HepG2 (cell line): ENCODE data around the gene FBH1. TPM values are rescaled to one million over a fixed set of nuclear protein-coding genes. Genes with fewer than 3 reads are reported as not detected.
A peak's percentile ranks its signal among the peaks of the same experiment; 100 is the strongest.

Experiments used
- HOXA5 ChIP-seq: sonication (generic); formaldehyde crosslinking; IDR thresholded peaks from 2 replicates; pipeline ENCODE4 v1.4.0; 2020; ENCODE audit warnings: missing genetic modification reagents
- IRF2 ChIP-seq: IDR thresholded peaks from 2 replicates; pipeline ENCODE4 v1.6.1; 2018; ENCODE audit warnings: missing genetic modification reagents, missing compliant biosample characterization
- IRX3 ChIP-seq: sonication (generic); formaldehyde crosslinking; IDR thresholded peaks from 2 replicates; pipeline ENCODE4 v1.8.1; 2023; ENCODE audit warnings: mild to moderate bottlenecking, low read depth, missing genetic modification reagents, borderline replicate concordance
- JDP2 ChIP-seq: sonication (generic); formaldehyde crosslinking; IDR thresholded peaks from 2 replicates; pipeline ENCODE4 v1.8.1; 2022; ENCODE audit warnings: missing genetic modification reagents, borderline replicate concordance
- JUNB ChIP-seq: sonication (generic); formaldehyde crosslinking; IDR thresholded peaks from 2 replicates; pipeline ENCODE4 v1.8.0; 2022; ENCODE audit warnings: missing genetic modification reagents, mild to moderate bottlenecking, borderline replicate concordance
- MTA3 ChIP-seq: sonication (generic); formaldehyde crosslinking; IDR thresholded peaks from 2 replicates; pipeline ENCODE4 v1.4.0; 2020; ENCODE audit warnings: missing genetic modification reagents
- NR0B2 ChIP-seq: sonication (generic); formaldehyde crosslinking; IDR thresholded peaks from 2 replicates; pipeline ENCODE4 v1.4.0; 2020; ENCODE audit warnings: mild to moderate bottlenecking, missing genetic modification reagents
- NR2F1 ChIP-seq, 2 experiments: fragments of 450-650 bp in 1 of 2; formaldehyde crosslinking in 1 of 2; IDR thresholded peaks; 2 replicates each; pipeline versions ENCODE4 v1.5.0 to v1.6.1; 2016 to 2020; ENCODE audit warnings: mild to moderate bottlenecking in 1 of 2, missing compliant biosample characterization in 1 of 2, missing genetic modification reagents in 1 of 2, moderate library complexity in 1 of 2
- SAFB2 ChIP-seq: sonication (generic); formaldehyde crosslinking; IDR thresholded peaks from 2 replicates; pipeline ENCODE4 v1.5.1; 2020; ENCODE audit warnings: missing genetic modification reagents, low read depth, mild to moderate bottlenecking, borderline replicate concordance
- SP140L ChIP-seq: sonication (generic); formaldehyde crosslinking; IDR thresholded peaks from 2 replicates; pipeline ENCODE4 v1.4.0; 2020; ENCODE audit warnings: missing genetic modification reagents, borderline replicate concordance
- ZBTB46 ChIP-seq: sonication (generic); formaldehyde crosslinking; IDR thresholded peaks from 2 replicates; pipeline ENCODE4 v1.4.0; 2020; ENCODE audit warnings: mild to moderate bottlenecking, missing genetic modification reagents, borderline replicate concordance
- ZFP36 ChIP-seq: fragments of 150-350 bp; IDR thresholded peaks from 2 replicates; pipeline ENCODE4 v1.6.1; 2018; ENCODE audit warnings: borderline replicate concordance, low read length, low read depth; ENCODE audit not compliant: partially characterized antibody
- ZNF138 ChIP-seq: sonication (generic); formaldehyde crosslinking; IDR thresholded peaks from 2 replicates; pipeline ENCODE4 v1.5.0; 2020; ENCODE audit warnings: mild to moderate bottlenecking, low read depth, missing genetic modification reagents
- ZNF792 ChIP-seq: IDR thresholded peaks from 2 replicates; pipeline ENCODE4 v1.6.1; 2016
- ZNF841 ChIP-seq: sonication (generic); formaldehyde crosslinking; IDR thresholded peaks from 2 replicates; pipeline ENCODE4 v1.8.1; 2023; ENCODE audit warnings: missing genetic modification reagents, borderline replicate concordance
- polyA plus RNA-seq, 8 experiments: library from polyadenylated mRNA; depleted of rRNA in 3 of 8; stranded (reverse) in 7 of 8; unstranded in 1 of 8; fragments of >200 nt; fragmentation: Illumina TruSeq in 4 of 8; extraction: Trizol in 4 of 8; gene quantifications; 2 replicates each; pipeline versions ENCODE4 v1.2.1 to v1.2.3, GENCODE V29; 2011 to 2016; ENCODE audit warnings: low read depth in 4 of 8, missing spikeins in 1 of 8, mixed read lengths in 1 of 8; ENCODE audit not compliant: insufficient read depth in 1 of 8
- total RNA-seq, 5 experiments: library from RNA; depleted of rRNA; stranded (reverse); fragments of >200 nt; fragmentation: Illumina TruSeq; extraction: Trizol; gene quantifications; 2 replicates each; pipeline ENCODE4 v1.2.3, GENCODE V29; 2016; ENCODE audit warnings: low read depth in 1 of 5
- TF ChIP-seq, protein P1 (sequence below): sonication (generic); formaldehyde crosslinking; IDR thresholded peaks from 2 replicates; pipeline ENCODE4 v1.4.0; 2020; ENCODE audit warnings: missing genetic modification reagents, borderline replicate concordance
- TF ChIP-seq, protein P2 (sequence below): IDR thresholded peaks from 2 replicates; pipeline ENCODE4 v1.6.1; 2016; ENCODE audit warnings: mild to moderate bottlenecking
- TF ChIP-seq, protein P3 (sequence below): sonication (generic); formaldehyde crosslinking; IDR thresholded peaks from 2 replicates; pipeline ENCODE4 v1.4.0; 2020; ENCODE audit warnings: missing genetic modification reagents

Gene FBH1
- total and polyA plus RNA-seq, 2 of the 13 experiments (the other 11 are each of a cell fraction or from before 2014, with no cell fraction given): 48.8 to 60.3 TPM

DNA sequence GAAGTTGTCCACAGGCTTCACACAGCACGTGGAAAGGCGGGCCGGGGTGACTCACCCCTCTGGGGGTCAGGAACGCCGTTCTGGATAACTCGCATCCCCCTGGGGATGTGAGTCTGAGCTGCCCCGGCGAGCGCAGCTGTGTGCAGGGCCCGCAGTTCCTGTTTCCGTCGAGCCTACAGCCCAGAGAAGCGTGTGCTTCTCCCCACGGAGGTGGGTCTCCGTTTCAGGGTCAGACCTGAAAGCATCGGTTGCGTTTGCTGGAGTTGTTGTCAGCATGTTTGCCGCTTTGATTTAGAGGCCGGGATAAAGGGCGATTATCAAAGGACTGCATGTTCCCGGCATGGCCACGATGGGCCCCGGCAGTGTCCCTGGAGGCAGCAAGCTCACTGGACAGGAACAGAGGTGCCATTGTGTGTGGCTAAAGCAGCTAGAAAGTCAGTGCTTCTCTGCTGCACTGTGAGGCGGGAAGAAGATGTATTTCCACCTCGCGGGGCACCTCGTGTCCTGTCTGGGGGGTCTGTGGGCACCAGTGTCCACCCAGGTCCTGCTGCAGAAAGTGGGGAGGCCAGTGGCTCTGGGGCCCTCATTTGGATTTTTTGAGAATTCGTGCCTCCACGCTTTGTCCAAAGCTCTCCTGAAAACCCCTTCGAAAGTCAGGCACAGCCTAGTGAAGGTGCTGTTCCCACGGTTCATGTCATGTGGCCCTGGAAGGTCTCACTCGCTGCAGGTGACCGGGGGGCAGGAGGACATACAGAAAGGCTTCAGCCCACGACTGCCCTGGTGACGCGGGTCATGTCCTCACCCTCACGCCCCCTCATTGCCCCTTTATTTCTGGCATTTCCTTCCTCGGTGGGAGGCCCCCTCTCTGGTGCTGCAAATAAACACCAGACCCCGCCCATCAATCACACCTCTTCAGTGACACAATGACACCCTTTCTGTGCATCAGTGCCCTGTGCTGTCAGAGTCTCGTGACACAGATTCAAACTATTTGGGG, 49.4 kb upstream of the FBH1 start (continued):
- TF ChIP-seq, protein P1, sequence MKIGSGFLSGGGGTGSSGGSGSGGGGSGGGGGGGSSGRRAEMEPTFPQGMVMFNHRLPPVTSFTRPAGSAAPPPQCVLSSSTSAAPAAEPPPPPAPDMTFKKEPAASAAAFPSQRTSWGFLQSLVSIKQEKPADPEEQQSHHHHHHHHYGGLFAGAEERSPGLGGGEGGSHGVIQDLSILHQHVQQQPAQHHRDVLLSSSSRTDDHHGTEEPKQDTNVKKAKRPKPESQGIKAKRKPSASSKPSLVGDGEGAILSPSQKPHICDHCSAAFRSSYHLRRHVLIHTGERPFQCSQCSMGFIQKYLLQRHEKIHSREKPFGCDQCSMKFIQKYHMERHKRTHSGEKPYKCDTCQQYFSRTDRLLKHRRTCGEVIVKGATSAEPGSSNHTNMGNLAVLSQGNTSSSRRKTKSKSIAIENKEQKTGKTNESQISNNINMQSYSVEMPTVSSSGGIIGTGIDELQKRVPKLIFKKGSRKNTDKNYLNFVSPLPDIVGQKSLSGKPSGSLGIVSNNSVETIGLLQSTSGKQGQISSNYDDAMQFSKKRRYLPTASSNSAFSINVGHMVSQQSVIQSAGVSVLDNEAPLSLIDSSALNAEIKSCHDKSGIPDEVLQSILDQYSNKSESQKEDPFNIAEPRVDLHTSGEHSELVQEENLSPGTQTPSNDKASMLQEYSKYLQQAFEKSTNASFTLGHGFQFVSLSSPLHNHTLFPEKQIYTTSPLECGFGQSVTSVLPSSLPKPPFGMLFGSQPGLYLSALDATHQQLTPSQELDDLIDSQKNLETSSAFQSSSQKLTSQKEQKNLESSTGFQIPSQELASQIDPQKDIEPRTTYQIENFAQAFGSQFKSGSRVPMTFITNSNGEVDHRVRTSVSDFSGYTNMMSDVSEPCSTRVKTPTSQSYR (CRISPR knock-in tag): peak; percentile 23; the same call in 1 of the 2 replicates
- TF ChIP-seq NR2F1 (CRISPR knock-in tag; IDR thresholded peaks at IDR 0.05) (no peak), ZFP36 (no peak), IRF2 (CRISPR knock-in tag) (peak; percentile 67; the same call in 1 of the 2 replicates), NR0B2 (no peak), SAFB2 (CRISPR knock-in tag) (no peak), SP140L (CRISPR knock-in tag) (no peak), JUNB (CRISPR knock-in tag) (no peak), IRX3 (CRISPR knock-in tag) (no peak), ZNF792 (CRISPR knock-in tag) (no peak), ZBTB46 (CRISPR knock-in tag) (no peak), ZNF138 (CRISPR knock-in tag) (no peak), ZNF841 (no peak), HOXA5 (CRISPR knock-in tag) (no peak), JDP2 (CRISPR knock-in tag) (no peak), MTA3 (no peak)
- TF ChIP-seq, protein P2, sequence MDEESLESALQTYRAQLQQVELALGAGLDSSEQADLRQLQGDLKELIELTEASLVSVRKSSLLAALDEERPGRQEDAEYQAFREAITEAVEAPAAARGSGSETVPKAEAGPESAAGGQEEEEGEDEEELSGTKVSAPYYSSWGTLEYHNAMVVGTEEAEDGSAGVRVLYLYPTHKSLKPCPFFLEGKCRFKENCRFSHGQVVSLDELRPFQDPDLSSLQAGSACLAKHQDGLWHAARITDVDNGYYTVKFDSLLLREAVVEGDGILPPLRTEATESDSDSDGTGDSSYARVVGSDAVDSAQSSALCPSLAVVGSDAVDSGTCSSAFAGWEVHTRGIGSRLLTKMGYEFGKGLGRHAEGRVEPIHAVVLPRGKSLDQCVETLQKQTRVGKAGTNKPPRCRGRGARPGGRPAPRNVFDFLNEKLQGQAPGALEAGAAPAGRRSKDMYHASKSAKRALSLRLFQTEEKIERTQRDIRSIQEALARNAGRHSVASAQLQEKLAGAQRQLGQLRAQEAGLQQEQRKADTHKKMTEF (CRISPR knock-in tag): peak; percentile 72
- TF ChIP-seq, protein P3, sequence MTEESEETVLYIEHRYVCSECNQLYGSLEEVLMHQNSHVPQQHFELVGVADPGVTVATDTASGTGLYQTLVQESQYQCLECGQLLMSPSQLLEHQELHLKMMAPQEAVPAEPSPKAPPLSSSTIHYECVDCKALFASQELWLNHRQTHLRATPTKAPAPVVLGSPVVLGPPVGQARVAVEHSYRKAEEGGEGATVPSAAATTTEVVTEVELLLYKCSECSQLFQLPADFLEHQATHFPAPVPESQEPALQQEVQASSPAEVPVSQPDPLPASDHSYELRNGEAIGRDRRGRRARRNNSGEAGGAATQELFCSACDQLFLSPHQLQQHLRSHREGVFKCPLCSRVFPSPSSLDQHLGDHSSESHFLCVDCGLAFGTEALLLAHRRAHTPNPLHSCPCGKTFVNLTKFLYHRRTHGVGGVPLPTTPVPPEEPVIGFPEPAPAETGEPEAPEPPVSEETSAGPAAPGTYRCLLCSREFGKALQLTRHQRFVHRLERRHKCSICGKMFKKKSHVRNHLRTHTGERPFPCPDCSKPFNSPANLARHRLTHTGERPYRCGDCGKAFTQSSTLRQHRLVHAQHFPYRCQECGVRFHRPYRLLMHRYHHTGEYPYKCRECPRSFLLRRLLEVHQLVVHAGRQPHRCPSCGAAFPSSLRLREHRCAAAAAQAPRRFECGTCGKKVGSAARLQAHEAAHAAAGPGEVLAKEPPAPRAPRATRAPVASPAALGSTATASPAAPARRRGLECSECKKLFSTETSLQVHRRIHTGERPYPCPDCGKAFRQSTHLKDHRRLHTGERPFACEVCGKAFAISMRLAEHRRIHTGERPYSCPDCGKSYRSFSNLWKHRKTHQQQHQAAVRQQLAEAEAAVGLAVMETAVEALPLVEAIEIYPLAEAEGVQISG (CRISPR knock-in tag): peak; percentile 55
